Lung microvascular endothelial cell (primary cell): ENCODE results near the gene PTPRD. TPM values are rescaled to one million over a fixed set of nuclear protein-coding genes. Genes with fewer than 3 reads are reported as not detected.

Source experiments
- DNase-seq, 2 donors: peaks; one replicate each; pipeline versions ENCODE4 v3.0.0 to v3.0.0-alpha.2; 2010; ENCODE audit warnings: low read depth in 2 of 2
- total RNA-seq: library from RNA; depleted of rRNA; stranded (reverse); fragments of >200 nt; gene quantifications from 2 replicates; pipeline ENCODE4 v1.2.1, GENCODE V29; 2014

PTPRD gene
- total RNA-seq, 1 donor from 2014 or later, result 1.2 TPM

- no peak for DNase-seq
Measured at GRCh38 chr9:10173561-10173960, 439.2 kb downstream of the PTPRD start.

GRCh38 chr9:10172476-10172875, 440.3 kb downstream of the PTPRD start:
- no peak for DNase-seq

GRCh38 chr9:10168241-10168640, 444.6 kb downstream of the PTPRD start:
- DNase-seq, result no peak

- DNase-seq, result no peak
Measured at GRCh38 chr9:10148796-10149195, 464.0 kb downstream of the PTPRD start.

GRCh38 chr9:10146517-10147331, 466.1 kb downstream of the PTPRD start:
- no peak for DNase-seq

GRCh38 chr9:10144355-10144754, 468.4 kb downstream of the PTPRD start:
- no peak for DNase-seq

GRCh38 chr9:10135553-10135952, 477.2 kb downstream of the PTPRD start:
- DNase-seq, result no peak

GRCh38 chr9:10134266-10134665, 478.5 kb downstream of the PTPRD start:
- no peak for DNase-seq

- DNase-seq, result no peak
Measured at GRCh38 chr9:10130061-10130675, 482.6 kb downstream of the PTPRD start.

- no peak for DNase-seq
Measured at GRCh38 chr9:10127867-10128266, 484.9 kb downstream of the PTPRD start.

- DNase-seq, result no peak
Measured at GRCh38 chr9:10112798-10113197, 500.0 kb downstream of the PTPRD start.

GRCh38 chr9:10112070-10112469, 500.7 kb downstream of the PTPRD start:
- no peak for DNase-seq

GRCh38 chr9:10108815-10109214, 504.0 kb downstream of the PTPRD start:
- DNase-seq, result no peak

GRCh38 chr9:10104774-10105173, 508.0 kb downstream of the PTPRD start:
- no peak for DNase-seq

- DNase-seq, result no peak
Measured at GRCh38 chr9:10095208-10095607, 517.6 kb downstream of the PTPRD start.

- no peak for DNase-seq
Measured at GRCh38 chr9:10094563-10094962, 518.2 kb downstream of the PTPRD start.

GRCh38 chr9:10080012-10080411, 532.8 kb downstream of the PTPRD start:
- DNase-seq, result no peak

GRCh38 chr9:10079284-10079964, 533.4 kb downstream of the PTPRD start:
- DNase-seq, result no peak

GRCh38 chr9:10071579-10071978, 541.2 kb downstream of the PTPRD start:
- no peak for DNase-seq

GRCh38 chr9:10062629-10063395, 550.0 kb downstream of the PTPRD start:
- peak in 1 of 2 donors; percentile 1 for DNase-seq

- DNase-seq, result no peak
Measured at GRCh38 chr9:10059044-10059443, 553.8 kb downstream of the PTPRD start.

GRCh38 chr9:10055886-10056395, 556.9 kb downstream of the PTPRD start:
- no peak for DNase-seq
